ENCODE results near the gene TMEM184A.

TMEM184A gene

DNA sequence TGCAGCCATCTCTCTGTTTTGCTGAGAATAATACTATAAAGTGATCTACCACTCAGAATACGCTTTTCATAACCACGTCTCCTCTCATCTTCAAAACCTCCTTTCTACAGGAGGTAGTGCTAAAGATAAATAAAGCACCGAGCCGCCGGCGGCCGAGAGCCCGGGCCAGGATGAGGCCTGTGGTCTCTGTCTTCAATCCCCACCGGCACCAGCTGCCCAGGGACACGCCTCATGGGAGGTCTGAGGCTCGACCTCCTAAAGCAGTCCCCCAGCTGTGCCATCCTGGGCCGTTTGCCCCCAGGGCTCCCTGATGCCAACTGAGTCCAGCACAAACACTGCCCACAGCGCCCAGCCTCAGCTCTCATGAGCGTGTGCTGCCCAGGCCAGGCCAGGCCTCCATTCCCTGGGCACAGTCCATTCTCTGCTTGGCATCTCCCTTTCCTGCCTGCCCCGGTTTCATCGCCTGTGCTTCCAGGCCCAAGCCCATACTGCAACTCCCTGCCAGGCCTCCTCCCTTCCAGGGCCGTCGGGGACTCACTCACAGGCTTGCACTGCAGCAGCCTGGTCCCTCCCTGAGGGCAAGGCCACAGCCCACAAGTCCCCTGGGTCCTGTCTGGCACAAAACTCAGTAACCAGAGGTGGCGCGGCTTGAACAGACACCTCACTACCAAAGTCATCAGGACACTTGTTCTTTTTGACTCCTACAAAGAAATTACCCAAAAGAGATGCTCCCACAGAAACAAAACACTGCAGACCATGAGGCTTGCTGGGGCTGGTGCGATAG lies 54.3 kb downstream of the TMEM184A start:
- DNase-seq (ENCODE audit: low spot score), result no peak

DNA sequence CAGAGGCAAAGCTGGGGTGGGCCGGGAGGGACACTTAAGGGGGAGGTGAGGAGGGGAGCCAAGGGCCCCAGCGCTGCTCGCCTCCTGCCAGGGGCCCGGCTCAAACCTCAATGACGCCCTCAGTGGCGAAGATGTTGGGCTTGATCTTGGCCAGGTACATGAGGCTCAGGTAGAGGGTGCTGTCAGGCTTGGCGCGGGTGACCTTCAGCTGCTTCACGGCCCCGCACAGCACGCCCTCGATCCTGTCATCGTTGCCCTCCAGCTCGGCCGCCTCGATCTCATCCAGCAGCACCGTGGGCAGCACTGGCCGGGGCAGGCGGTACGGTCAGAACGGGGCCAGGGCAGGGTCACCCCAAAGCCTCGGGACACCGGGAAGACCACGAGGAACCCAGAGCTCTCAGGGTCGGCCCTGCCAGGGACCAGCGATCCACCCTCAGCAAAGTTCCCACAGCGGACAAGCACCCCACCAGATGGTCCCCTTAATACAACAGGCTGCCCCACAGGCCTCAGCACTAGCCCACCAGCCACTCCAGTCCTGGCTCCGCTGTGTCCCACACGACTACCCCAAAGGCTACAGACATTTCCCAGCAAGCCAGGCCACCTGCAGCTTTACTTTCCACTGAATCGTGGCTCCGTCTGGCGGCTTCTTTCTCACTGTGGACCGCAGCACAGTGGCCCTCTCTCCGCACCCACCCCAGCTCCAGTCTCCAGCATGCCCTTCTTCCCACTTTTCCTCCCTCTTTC lies 55.8 kb downstream of the TMEM184A start:
- DNase-seq (ENCODE audit: low spot score), result no peak

DNA sequence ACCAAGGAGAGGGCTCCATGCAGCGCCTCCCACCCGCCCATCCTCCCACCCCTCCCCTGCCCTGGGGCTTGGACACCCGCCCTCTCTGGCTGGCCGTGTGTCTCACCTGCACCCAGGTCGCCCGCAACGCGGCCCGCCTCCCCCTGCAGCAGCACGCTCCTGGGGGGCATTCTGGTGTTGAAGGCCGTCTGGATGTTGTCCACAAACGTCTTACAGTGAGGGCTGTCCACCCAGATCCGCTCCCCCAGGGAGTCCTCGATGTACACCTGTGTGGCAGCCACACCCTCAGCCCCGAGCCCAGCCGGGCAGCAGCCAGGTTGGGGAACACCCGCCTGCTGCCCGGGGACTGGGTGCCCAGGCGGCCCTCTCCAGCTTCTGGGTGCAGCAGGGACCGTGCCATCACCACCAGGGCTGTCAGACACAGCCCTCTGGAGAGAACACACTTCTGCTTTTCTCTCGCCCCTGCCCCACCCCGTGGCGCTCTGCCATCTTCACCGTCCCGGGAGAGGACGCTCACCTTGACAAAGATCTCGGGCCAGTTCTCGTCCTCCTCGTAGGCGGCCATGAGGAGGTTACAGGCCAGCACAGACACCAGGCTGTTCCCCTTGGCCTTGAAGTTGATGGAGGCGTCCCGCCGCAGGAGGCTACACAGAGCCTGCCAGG lies 56.5 kb downstream of the TMEM184A start:
- no peak for DNase-seq (ENCODE audit: low spot score)

DNA sequence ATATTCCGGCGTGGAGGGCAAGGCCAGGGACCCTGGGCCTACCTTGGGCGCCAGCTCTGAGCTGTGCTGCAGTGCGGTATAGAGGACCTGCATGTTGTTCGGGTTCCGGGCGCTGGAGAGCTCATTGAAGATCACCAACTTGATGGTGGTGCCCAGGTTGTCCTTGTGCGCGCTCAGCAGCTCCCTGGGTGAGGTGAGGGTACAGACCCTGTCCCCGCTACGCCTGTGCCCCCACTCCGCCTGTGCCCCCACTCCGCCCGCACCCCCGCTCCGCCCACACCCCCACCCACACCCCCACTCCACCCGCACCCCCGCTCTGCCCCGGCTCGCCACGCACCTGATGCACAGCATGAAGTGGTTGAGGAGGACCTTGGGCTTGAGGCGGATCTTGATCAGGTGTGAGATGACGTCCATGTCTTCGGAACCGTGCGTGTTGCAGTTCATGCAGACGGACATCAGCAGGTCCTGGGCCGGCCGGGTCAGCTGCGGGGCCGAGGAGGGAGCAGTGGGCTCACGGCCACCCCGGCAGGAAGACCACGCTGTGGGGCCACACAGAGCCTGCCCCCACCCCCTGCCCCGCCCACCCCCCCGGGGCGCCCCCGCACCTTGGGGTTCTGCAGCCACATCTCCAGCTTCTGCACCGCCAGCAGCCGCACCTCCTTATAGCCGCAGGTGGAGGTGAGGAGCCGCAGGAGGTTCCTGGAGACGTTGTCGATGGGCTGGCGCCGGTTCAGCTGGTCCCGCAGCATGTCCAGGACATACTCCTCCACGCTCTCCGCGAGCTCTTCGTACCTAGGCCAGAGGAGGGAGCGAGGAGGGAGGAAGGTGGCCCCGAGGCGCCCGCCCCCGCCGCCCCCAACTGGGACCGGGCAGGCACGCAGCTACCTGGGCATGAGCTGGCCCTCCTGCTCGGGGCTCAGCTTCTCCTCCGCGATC lies 57.4 kb downstream of the TMEM184A start:
- no peak for DNase-seq (ENCODE audit: low spot score)

DNA sequence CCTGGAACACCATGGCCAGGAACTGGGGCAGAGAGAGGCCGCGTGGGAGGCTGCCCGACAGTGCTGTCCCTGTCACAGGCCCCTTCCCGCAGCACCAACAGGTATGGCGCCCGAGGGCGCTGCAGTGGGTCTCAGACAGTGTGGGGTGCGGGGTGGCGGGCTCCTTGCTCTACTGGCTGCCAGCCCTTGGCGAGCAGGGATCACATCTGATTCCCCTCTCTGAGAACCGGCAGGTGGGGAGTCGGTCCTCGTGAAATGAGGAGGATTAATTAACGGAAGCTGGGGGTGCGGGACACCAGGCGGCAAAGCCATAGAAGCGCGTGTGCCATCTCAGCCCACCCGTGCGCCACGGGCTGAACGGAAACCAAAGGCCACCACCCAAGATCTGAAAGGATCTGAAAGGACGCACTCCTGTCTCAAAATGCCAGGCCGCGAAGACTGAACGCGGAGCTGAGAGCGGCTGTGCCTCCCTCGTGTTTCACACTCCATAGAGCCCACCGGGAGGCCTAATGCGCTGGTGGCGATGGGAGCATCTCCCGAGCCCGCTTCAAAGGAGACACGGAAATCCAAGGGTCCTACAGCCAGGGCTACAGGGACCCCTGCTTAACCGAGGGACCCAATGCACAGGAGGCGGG lies 58.6 kb downstream of the TMEM184A start:
- no peak for DNase-seq (ENCODE audit: low spot score)

DNA sequence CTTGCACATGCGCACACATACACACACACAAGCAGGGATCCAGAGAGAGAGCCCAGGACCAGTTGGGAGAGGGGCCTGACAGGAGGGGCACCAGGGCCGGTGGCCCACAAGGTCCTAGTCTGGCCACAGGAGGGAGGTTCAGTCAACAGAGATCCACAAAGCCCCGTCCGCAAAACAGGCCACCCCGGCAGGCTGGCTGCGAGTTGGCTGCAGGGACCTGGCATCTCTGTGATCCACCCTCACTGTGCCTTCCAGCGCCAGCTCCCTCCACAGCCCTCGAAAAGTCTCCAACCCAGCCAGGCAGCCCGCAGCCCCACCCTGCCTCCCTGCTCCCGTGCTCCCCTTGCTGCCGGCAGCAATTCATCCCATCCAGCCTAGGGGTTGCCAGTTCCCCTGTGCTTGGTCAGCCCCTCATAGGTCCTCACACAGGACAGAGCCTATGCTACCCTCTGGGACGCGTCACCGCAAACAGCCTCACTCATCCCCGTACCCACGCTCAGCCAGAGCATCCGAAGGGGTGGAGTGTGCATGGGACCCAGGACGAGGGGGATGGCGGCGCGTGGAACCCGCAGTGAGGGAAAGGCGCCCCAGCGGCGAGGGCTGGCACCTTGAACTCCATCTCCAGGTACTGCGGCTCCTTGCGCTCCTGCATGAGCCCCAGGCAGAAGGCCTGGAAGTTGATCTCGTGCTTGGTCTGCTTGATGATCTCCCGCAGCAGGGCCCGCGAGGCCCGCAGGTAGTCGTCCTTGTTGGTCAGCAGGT lies 59.3 kb downstream of the TMEM184A start:
- no peak for DNase-seq (ENCODE audit: low spot score)

DNA sequence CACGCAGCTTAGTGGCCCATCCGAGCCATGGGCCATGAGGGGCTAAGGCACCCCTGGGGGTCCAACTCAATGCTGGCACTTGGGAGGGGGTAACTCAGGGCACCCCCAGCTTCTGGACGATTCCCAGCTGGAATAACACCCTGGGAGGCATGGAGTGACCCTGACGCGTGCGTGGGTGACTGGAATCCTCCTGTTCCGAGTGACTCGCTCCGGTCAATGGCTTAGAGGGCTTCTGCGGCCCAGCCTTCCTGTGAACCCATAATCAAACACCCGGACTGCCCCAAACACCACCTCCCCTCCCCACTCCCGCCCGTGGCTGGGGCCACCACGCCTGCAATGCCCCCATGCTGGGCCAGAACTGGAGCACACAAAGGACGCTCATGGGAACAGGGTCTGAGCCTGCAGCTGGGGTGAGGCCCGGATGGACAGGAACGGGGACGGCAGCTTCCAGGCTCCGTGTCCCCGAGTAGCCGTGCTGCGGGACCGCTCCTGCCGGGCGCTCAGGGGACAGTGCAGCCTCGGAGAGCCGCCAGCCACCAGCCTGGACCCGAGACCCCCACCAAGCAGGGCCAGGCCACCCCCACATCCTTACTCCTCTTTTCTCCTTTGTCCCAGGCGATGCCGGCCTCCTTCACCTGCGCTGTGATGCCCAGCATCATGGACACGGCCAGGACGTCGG lies 60.3 kb downstream of the TMEM184A start:
- no peak for DNase-seq (ENCODE audit: low spot score)

DNA sequence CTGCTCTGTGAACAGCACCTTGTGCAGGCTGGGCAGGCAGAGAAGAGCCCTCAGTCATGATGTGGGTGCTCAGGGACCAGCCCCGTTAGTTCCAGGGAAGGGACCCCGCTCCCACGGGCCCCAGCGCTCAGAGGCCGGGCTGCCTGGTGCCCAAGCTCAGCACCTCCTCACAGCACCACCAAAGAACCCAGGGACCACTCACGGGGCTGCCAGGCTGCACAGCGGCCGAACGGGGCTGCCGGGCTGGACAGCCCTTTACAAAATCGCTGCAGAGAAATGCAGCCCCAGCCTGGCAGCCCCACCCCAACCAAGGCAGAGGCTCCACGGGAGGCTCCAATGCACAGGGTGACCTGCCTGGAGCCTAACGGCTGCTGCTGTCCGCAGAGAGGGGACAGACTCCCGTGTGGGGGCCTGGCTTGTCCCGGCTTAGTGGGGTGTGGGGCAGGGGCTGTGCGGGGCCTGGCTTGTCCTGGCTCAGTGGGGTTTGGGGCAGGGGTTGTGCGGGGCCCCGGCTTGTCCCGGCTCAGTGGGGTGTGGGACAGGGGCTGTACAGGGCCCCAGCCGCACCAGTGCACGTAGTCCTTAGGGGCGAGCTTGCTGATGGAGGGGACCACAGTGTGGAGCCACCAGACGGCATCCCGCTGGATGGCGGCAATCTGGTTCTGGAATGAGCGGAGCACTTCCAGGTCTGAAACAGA lies 61.0 kb downstream of the TMEM184A start:
- DNase-seq (ENCODE audit: low spot score), result no peak

DNA sequence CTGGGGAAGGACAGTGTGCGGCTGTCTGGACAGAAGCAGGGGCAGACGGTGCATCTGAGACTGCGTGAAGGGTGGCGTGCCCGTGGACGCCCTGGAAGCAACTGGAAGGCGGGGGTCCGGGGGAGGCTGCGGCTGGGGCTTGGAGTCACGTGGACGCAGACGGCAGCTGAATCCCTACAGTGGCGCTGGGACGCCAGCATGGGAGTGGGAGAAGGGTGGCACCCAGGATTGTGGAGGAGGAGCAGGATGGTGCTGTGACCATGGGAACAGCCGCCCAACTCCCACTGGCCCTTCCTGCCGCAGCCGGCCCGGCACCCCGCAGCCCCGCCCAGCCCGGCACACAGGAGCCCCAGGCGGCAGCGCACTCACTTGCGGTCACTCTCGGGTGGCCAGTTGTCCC lies 61.6 kb downstream of the TMEM184A start:
- DNase-seq (ENCODE audit: low spot score), result no peak

DNA sequence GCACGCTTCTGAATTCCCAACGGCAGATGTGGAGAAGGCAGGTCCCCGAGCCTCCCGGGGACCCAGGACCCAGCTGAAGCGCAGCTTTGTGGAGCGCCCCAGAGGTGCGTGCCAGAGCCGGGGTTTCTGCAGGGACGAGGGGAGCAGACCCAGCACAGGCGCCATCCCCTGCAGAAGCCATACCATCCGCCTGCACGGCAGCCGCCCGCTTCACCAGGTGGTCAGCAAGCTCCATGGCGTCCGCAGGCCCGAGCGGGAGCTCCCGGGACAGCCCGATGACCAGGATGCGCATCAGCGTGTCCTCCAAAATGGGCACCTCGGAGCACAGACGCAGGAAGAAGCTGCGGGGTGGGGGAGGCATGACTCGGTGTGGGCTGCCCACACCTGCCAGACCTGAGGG lies 62.4 kb downstream of the TMEM184A start:
- DNase-seq (ENCODE audit: low spot score), result no peak

DNA sequence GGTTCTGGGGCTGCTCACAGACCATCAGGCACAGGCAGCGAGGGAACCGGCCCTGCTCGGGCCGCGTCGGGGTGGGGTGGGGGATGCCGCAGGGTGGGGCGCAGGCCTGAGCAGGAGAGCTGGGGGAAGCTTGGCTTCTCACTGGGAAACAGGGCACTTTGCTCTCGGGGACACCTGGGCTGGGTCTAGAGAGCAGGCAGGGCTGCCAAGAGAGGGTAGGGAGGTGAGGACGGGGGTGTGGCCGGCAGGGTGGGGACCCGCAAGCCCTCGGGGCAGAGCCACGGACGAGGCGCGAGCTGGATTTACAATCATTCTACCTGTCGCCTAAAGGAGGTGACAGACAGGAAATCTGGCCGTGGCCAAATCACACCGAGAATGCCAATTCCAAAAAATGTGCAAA lies 62.9 kb downstream of the TMEM184A start:
- no peak for DNase-seq (ENCODE audit: low spot score)

DNA sequence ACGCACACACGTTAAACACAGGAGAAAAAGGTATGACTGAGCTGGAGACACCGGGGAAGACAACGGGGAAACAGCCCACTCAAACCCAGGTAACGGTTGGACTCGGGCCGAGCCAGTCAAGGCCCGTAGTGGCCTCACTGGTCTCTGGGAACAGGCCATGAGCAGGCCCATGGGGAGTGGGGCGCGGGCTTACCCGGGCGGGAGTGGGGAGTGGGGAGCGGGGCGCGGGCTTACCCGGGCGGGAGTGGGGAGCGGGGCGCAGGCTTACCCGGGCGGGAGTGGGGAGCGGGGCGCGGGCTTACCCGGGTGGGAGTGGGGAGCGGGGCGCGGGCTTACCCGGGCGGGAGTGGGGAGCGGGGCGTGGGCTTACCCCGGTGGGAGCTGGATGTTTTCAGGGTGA lies 63.4 kb downstream of the TMEM184A start:
- no peak for DNase-seq (ENCODE audit: low spot score)
